ENCODE results near the gene MYO7B. TPM values are rescaled to one million over a fixed set of nuclear protein-coding genes. Genes with fewer than 3 reads are reported as not detected.
A peak's percentile ranks its signal among the peaks of the same experiment; 100 is the strongest.

The MYO7B gene
- total RNA-seq, 4 donors from 2014 or later = 0.12 to 1.3 (median 0.42) TPM

GRCh38 chr2:127672341-127673224 is 137.1 kb downstream of the MYO7B start:
- DNase-seq (ENCODE audit: low spot score) (no peak), ATAC-seq (ENCODE audit: low FRiP score) (no peak)
- TF ChIP-seq CTCF (IDR thresholded peaks at IDR 0.05) = no peak

DNA sequence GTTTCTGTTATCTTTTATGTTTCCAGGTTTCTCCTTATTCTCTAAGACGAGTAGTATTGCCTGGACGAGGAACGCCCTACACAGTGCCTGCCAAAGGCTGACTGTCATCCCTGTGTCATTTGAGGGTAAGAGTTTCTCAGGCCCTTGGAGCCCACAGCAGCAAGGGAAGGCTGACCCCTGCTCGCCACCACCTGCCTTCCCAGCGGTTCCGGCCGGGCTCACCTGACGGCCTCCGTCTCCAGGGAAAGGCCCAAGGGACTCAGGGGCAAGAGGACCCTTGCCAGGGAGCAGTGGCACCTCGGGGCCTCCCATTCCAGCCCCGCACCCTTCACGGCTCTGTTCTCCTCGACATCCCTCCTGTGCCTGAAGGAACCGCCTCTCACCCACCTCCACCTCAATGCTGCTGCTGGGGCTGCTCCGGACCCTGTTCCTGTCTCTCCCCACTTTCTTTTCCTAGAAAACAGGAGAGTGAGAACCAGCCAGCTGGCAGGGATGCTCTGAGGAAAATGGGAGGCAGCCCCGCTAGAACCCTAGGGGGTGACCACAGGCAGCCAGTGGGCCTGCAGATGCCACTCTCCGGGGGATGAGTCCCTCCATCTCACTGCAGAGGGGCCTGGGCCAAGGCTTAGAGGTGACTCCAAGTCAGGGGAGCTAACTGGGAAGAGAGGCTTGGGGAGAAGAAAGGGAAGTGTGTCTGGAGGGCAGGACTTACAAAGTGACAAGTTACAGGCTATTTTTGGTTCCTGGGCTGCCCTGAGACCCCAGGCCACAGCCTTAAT is 138.0 kb downstream of the MYO7B start:
- no peak for DNase-seq (ENCODE audit: low spot score)
- TF ChIP-seq CTCF (IDR thresholded peaks at IDR 0.05) = no peak
- ATAC-seq (ENCODE audit: low FRiP score) = no peak

- no peak for TF ChIP-seq CTCF (IDR thresholded peaks at IDR 0.05)
- ATAC-seq (ENCODE audit: low FRiP score) (peak; percentile 22), DNase-seq (ENCODE audit: low spot score) (no peak)
Observed at GRCh38 chr2:127674241-127675209, 139.0 kb downstream of the MYO7B start.

DNA sequence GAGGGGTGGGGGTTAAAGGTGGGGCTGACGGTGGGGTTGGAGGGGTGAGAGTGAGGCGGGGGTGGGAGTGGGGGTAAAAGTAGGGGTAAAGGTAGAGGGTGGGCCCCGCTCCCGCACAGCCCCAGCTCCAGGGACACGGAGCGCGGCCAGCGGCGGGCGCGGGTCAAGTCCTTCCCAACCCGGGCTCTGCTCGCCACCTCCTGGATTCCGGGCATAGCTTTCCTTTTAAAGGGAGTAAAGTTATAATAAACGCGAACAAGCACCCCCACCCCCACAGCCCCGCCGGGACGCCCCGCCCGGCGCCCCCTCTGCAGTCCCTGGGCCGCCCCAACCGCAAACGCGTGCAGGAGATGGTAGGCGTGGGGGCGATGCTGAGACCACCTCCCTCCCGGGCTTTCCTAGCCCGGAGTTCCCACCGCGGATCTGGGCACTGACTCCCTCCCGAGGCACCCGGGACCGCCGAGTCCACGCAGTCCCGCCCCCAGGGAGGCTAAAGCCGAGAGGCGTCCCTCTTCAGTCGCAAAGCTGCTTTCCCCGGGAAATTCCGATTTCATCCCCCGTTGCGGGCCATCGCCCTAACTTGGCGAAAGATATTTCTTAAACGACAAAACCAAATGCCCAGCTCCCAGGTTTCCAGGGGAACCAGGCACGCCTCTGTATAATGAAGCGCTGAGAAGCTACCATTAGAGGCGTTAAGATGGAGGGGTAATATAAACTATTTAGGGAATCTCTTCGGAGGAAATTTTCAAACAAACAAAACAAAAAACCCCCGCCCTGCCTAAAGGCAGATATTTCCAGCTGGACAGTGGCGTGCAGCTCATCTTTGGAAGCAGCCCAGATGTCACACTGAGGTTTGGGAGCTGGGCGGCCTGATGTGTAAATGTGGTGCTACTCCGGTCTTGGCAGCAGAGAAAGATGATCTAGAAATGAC is 140.1 kb downstream of the MYO7B start, which contains the start of gene LIMS2:
LIMS2 (minus strand) TSS at position 200 of the 931 bp plus-strand sequence. CDS start 506 bp downstream, outside the sequence.
- TF ChIP-seq CTCF (IDR thresholded peaks at IDR 0.05) = no peak
- DNase-seq (ENCODE audit: low spot score) = no peak
- peak; percentile 40 for ATAC-seq (ENCODE audit: low FRiP score)

GRCh38 chr2:127676906-127677305 is 141.4 kb downstream of the MYO7B start:
- ATAC-seq (ENCODE audit: low FRiP score) (no peak), DNase-seq (ENCODE audit: low spot score) (no peak)
- TF ChIP-seq CTCF (IDR thresholded peaks at IDR 0.05) = no peak

Data from omental fat pad (tissue), 4 donors.